ENCODE data around the gene UAP1. TPM values are rescaled to one million over a fixed set of nuclear protein-coding genes. Genes with fewer than 3 reads are reported as not detected.
"Not testable (repeated sequence)": the region's sequence is repeated elsewhere in the genome, so short reads cannot be mapped to it uniquely, and the experiment has no call there.

UAP1 gene
- total RNA-seq, 1 donor from 2014 or later, result 13.4 TPM

DNA sequence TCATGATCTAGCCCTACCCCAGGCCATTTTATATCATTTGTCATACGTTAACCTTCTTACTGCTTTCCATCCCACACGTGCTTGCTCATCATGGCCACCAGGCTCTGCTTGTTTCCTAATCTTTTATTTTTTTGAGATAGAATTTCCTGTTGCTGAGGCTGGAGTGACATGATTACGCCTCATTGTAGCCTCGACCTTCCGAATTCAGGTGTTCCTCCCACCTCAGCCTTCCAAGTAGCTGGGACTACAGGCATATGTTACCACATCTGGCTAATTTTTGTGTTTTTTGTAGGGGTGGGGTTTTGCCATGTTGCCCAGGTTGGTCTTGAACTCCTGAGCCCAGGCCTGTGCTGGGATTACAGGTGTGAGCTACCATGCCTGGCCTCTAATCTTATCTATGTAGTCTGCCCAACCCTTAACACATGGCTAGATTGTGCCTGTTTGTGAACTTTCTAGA lies 3.3 kb downstream of the UAP1 start:
- TF ChIP-seq, protein P1, sequence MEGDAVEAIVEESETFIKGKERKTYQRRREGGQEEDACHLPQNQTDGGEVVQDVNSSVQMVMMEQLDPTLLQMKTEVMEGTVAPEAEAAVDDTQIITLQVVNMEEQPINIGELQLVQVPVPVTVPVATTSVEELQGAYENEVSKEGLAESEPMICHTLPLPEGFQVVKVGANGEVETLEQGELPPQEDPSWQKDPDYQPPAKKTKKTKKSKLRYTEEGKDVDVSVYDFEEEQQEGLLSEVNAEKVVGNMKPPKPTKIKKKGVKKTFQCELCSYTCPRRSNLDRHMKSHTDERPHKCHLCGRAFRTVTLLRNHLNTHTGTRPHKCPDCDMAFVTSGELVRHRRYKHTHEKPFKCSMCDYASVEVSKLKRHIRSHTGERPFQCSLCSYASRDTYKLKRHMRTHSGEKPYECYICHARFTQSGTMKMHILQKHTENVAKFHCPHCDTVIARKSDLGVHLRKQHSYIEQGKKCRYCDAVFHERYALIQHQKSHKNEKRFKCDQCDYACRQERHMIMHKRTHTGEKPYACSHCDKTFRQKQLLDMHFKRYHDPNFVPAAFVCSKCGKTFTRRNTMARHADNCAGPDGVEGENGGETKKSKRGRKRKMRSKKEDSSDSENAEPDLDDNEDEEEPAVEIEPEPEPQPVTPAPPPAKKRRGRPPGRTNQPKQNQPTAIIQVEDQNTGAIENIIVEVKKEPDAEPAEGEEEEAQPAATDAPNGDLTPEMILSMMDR (IDR thresholded peaks at IDR 0.05), result no peak
- Mint-ChIP-seq H3K4me3 (no peak overlapping the region), H3K27ac (no peak overlapping the region), H3K27me3 (no peaks in the 10 kb centered on the region), H3K36me3 (ENCODE audit: low read depth) (peaks cover 22% of the 10 kb centered on the region), H3K4me1 (peaks cover 19% of the 10 kb centered on the region), H3K9me3 (no peaks in the 10 kb centered on the region)
- DNase-seq, result no peak
- ATAC-seq (ENCODE audit: low read depth), result no peak
- CTCF ChIA-PET, result no interaction called here
- POLR2A ChIA-PET, result no interaction called here
- intact Hi-C loops (cut with micrococcal nuclease), result loop anchor here (5.0 kb wide), 1 partner anchor 758 kb away; the partner anchor contains the start of gene NUF2

GRCh38 chr1:162565460-162565859 lies 3.9 kb downstream of the UAP1 start:
- no peaks in the 10 kb centered on the region for H3K27me3 Mint-ChIP-seq
- POLR2A ChIA-PET, result no interaction called here
- DNase-seq (no peak), ATAC-seq (ENCODE audit: low read depth) (no peak)
- TF ChIP-seq, protein P1 (IDR thresholded peaks at IDR 0.05), result no peak
- no peaks in the 10 kb centered on the region for H3K9me3 Mint-ChIP-seq
- peaks cover 22% of the 10 kb centered on the region for H3K36me3 Mint-ChIP-seq (ENCODE audit: low read depth)
- H3K4me1 Mint-ChIP-seq, result peaks cover 17% of the 10 kb centered on the region
- CTCF ChIA-PET, result no interaction called here
- H3K4me3 Mint-ChIP-seq, result no peak overlapping the region
- no peak overlapping the region for H3K27ac Mint-ChIP-seq
- intact Hi-C loops (cut with micrococcal nuclease), result no loop called here

- CTCF ChIA-PET, result no interaction called here
- TF ChIP-seq, protein P1 (IDR thresholded peaks at IDR 0.05), result no peak
- POLR2A ChIA-PET, result no interaction called here
- H3K4me3 Mint-ChIP-seq, result no peak overlapping the region
- no peak for ATAC-seq (ENCODE audit: low read depth)
- H3K4me1 Mint-ChIP-seq, result peaks cover 11% of the 10 kb centered on the region
- H3K27me3 Mint-ChIP-seq, result no peaks in the 10 kb centered on the region
- intact Hi-C loops (cut with micrococcal nuclease), result no loop called here
- H3K9me3 Mint-ChIP-seq, result no peaks in the 10 kb centered on the region
- H3K27ac Mint-ChIP-seq, result no peak overlapping the region
- peaks cover 19% of the 10 kb centered on the region for H3K36me3 Mint-ChIP-seq (ENCODE audit: low read depth)
- no peak for DNase-seq
These were observed 5.3 kb downstream of the UAP1 start for GRCh38 chr1:162566870-162567269.

DNA sequence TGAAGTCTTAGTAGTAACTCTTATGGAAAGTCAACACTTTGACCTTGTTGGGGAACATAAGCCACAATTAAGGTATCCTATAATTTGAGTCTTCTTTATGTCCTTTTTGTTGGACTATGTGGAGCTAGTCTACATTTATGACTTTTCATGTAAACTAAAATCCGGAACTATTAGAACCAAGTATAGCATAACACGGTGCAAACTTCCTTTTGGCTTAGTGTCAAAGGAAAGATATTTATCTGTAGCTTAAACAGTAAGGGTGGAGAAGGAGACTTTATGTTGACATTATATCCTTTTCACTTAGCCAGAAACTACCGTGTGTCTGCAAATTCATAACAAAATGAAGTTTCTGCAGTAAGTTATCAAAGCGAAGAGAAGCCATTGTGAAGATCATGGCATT lies 7.3 kb downstream of the UAP1 start:
- intact Hi-C loops (cut with micrococcal nuclease), result no loop called here
- CTCF ChIA-PET, result no interaction called here
- no peak overlapping the region for H3K4me3 Mint-ChIP-seq

GRCh38 chr1:162570718-162571117 lies 9.2 kb downstream of the UAP1 start:
- no peak overlapping the region for H3K27ac Mint-ChIP-seq
- DNase-seq (no peak), ATAC-seq (ENCODE audit: low read depth) (no peak)
- H3K4me1 Mint-ChIP-seq, result no peaks in the 10 kb centered on the region
- TF ChIP-seq, protein P1 (IDR thresholded peaks at IDR 0.05), result no peak
- H3K4me3 Mint-ChIP-seq, result no peak overlapping the region
- intact Hi-C loops (cut with micrococcal nuclease), result no loop called here
- CTCF ChIA-PET, result interaction anchor here (0.6 kb wide), 1 partner anchor 516 kb away, joined by 3 read pairs; no protein-coding TSS in a partner anchor
- H3K27me3 Mint-ChIP-seq, result no peaks in the 10 kb centered on the region
- H3K9me3 Mint-ChIP-seq, result no peaks in the 10 kb centered on the region
- POLR2A ChIA-PET, result no interaction called here
- H3K36me3 Mint-ChIP-seq (ENCODE audit: low read depth), result peaks cover 22% of the 10 kb centered on the region

More for the DNA sequence above, 7.3 kb downstream of the UAP1 start:
- POLR2A ChIA-PET, result no interaction called here
- peaks cover 2% of the 10 kb centered on the region for H3K4me1 Mint-ChIP-seq
- H3K36me3 Mint-ChIP-seq (ENCODE audit: low read depth), result peaks cover 22% of the 10 kb centered on the region
- TF ChIP-seq, protein P1 (IDR thresholded peaks at IDR 0.05), result no peak
- DNase-seq (no peak), ATAC-seq (ENCODE audit: low read depth) (no peak)
- H3K27ac Mint-ChIP-seq, result no peak overlapping the region
- H3K9me3 Mint-ChIP-seq, result no peaks in the 10 kb centered on the region
- H3K27me3 Mint-ChIP-seq, result no peaks in the 10 kb centered on the region

- H3K27me3 Mint-ChIP-seq; H3K4me3 Mint-ChIP-seq; H3K27ac Mint-ChIP-seq; DNase-seq; intact Hi-C loops (cut with micrococcal nuclease); H3K4me1 Mint-ChIP-seq; H3K9me3 Mint-ChIP-seq; POLR2A ChIA-PET; ATAC-seq (ENCODE audit: low read depth): not testable (repeated sequence)
- CTCF ChIA-PET, result interaction anchor here (0.6 kb wide), 1 partner anchor 516 kb away, joined by 3 read pairs; no protein-coding TSS in a partner anchor
- peaks cover 22% of the 10 kb centered on the region for H3K36me3 Mint-ChIP-seq (ENCODE audit: low read depth)
These were observed 9.6 kb downstream of the UAP1 start for GRCh38 chr1:162571121-162571520.
